Pancreas (tissue), 10 donors: ENCODE data around the gene NAV2. TPM values are rescaled to one million over a fixed set of nuclear protein-coding genes. Genes with fewer than 3 reads are reported as not detected.
A peak's percentile ranks its signal among the peaks of the same experiment; 100 is the strongest.

Experiments used
- ATAC-seq, 4 donors: fragments of 200-7000 bp; cut with Tn5 transposase; one replicate each; pipeline versions ENCODE4 v1.8.0 to v1.9.1; 2020; ENCODE audit warnings: mild to moderate bottlenecking in 4 of 4, moderate library complexity in 4 of 4
- DNase-seq, 6 donors: peaks; one replicate each; pipeline ENCODE4 v3.0.0-alpha.2; 2020
- FAIRE-seq: peaks from 2 replicates; lab custom pipeline; 2012; peaks lifted over from hg19 to GRCh38; lab: Jason Lieb, UNC
- H3K27ac ChIP-seq, 4 donors: fragments of 200-600 bp; sonication (generic); 1 replicate in 3 of 4; 2 replicates in 1 of 4; pipeline versions ENCODE4 v1.5.0 to v1.8.0; 2020
- H3K27me3 ChIP-seq, 4 donors: fragments of 200-600 bp; one replicate each; pipeline ENCODE4 v1.8.0; 2021
- H3K36me3 ChIP-seq, 3 donors: fragments of 200-600 bp; sonication (generic) in 1 of 3; one replicate each; pipeline versions ENCODE4 v1.5.0 to v1.8.0; 2020 to 2021
- H3K4me1 ChIP-seq, 3 donors: fragments of 200-600 bp; one replicate each; pipeline ENCODE4 v1.8.0; 2021
- H3K4me3 ChIP-seq, 4 donors: fragments of 200-600 bp; sonication (generic) in 2 of 4; one replicate each; pipeline versions ENCODE4 v1.5.0 to v1.8.0; 2020 to 2021
- H3K9me3 ChIP-seq, 4 donors: fragments of 200-600 bp; one replicate each; pipeline ENCODE4 v1.8.0; 2021
- CTCF ChIP-seq, 4 donors: fragments of 200-600 bp; sonication (generic) in 3 of 4; IDR thresholded peaks; one replicate each; pipeline versions ENCODE4 v1.5.0 to v1.8.0; 2021; ENCODE audit warnings: antibody characterized with exemption in 4 of 4
- WGBS, 2 donors: extraction: QIAGEN DNeasy Blood & Tissue Kit; methylation state at CpG; one replicate each; pipeline ENCODE4 v1.1.7; 2013; 5-methylcytosine and 5-hydroxymethylcytosine counted together
- intact Hi-C, 3 donors: fragments of 100-400 bp; cut with DNase I; formaldehyde crosslinking; loops; one replicate each; pipeline versions ENCODE4 v1.11.1 to v1.14.2; 2022
- polyA plus RNA-seq, 2 donors: library from polyadenylated mRNA; stranded (reverse); fragments of 200-250 nt; gene quantifications; one replicate each; pipeline ENCODE4 v1.2.3, GENCODE V29; 2013
- total RNA-seq, 6 donors: library from RNA; stranded (reverse); fragmentation: NEBNext Ultra II Directional in 4 of 6; extraction: Animal tissue kit (Norgen Biotek cat#: 25700) in 4 of 6; gene quantifications; one replicate each; pipeline versions ENCODE4 v1.2.1 to v1.2.4, GENCODE V29; 2021 to 2023
- donor health status: healthy with polysubstance abuse.
- donor health status: DM: no; HTN: no; CAD: no; lungs with moderate emphysema.
- donor health status: DM: no; HTN: no; CAD: no.
- donor health status: control.
- donor health status: control.
- donor health status: Bipolar disorder and iron deficiency.
- donor health status: DM: yes; HTN: yes; CAD: no.
- donor health status: DM: no; HTN: no; CAD: no.
- donor health status: DM: no; HTN: no; CAD: no.
- donor health status: DM: yes; HTN: yes; CAD: no.

NAV2 gene
- total and polyA plus RNA-seq, 8 donors, result 5.8 to 26.9 (median 16.3) TPM

GRCh38 chr11:19820100-19820499 is 107.5 kb downstream of the NAV2 start:
- ATAC-seq (no peak), DNase-seq (no peak), FAIRE-seq (no peak)
- intact Hi-C loops, result no loop called here
- no peak for TF ChIP-seq CTCF (IDR thresholded peaks at IDR 0.05)
- 61 to 81% methylated on average over 1 of the region's 1 CpG for WGBS, 2 donors
- Histone ChIP-seq H3K9me3 (no peaks in the 10 kb centered on the region), H3K36me3 (no peaks in the 10 kb centered on the region), H3K4me1 (peaks cover 23 to 38% (median 26%) of the 10 kb centered on the region in 3 donors), H3K4me3 (no peak overlapping the region), H3K27me3 (no peaks in the 10 kb centered on the region), H3K27ac (peak overlapping the region in 3 of 4 donors; percentile 4 to 64 (median 61))

- peak in 4 of 6 donors; percentile 37 to 69 (median 64) for DNase-seq
- 0 to 21% methylated on average over 1 of the region's 1 CpG for WGBS, 2 donors
- peaks cover 19 to 30% (median 21%) of the 10 kb centered on the region in 3 donors for H3K4me1 ChIP-seq
- ATAC-seq, result peak; percentile 84 to 89 (median 88)
- peak overlapping the region in 3 of 4 donors; percentile 28 to 64 (median 61) for H3K27ac ChIP-seq
- H3K4me3 ChIP-seq, result no peak overlapping the region
- H3K27me3 ChIP-seq, result no peaks in the 10 kb centered on the region
- TF ChIP-seq CTCF (IDR thresholded peaks at IDR 0.05), result no peak
- H3K36me3 ChIP-seq, result no peaks in the 10 kb centered on the region
- H3K9me3 ChIP-seq, result no peaks in the 10 kb centered on the region
- no peak for FAIRE-seq
- intact Hi-C loops, result no loop called here
Measured at GRCh38 chr11:19821412-19821875, 108.8 kb downstream of the NAV2 start.

GRCh38 chr11:19821993-19822392 is 109.4 kb downstream of the NAV2 start:
- intact Hi-C loops, result no loop called here
- FAIRE-seq (no peak), DNase-seq (no peak), ATAC-seq (no peak)
- Histone ChIP-seq H3K36me3 (no peaks in the 10 kb centered on the region), H3K27ac (peak overlapping the region in 2 of 4 donors; percentile 61 to 64), H3K4me3 (no peak overlapping the region), H3K27me3 (no peaks in the 10 kb centered on the region), H3K4me1 (peaks cover 19 to 30% (median 21%) of the 10 kb centered on the region in 3 donors), H3K9me3 (no peaks in the 10 kb centered on the region)
- 64 to 76% methylated on average over 3 of the region's 3 CpGs for WGBS, 2 donors
- no peak for TF ChIP-seq CTCF (IDR thresholded peaks at IDR 0.05)

DNA sequence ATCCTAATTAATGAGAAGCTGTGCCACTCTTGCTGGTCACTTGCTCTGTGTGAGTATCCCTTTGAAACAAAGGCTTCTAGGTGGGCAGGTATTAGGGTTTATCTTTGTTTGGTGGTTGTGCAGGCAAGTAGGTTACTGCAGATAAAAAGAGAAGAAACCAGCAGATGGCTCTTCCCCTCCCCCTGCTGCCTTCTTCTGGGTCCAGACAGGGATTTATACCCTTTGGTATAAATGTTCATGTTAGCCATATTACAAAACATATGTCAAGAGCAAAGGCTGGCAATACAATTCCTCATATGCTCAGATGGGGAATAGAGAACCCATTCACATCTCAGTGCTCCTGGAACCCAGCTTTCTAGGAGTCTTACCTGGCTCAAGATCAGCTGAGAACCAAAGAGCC is 109.9 kb downstream of the NAV2 start:
- Histone ChIP-seq H3K4me3 (no peak overlapping the region), H3K9me3 (no peaks in the 10 kb centered on the region), H3K27me3 (no peaks in the 10 kb centered on the region), H3K36me3 (no peaks in the 10 kb centered on the region), H3K27ac (no peak overlapping the region), H3K4me1 (peaks cover 19 to 30% (median 21%) of the 10 kb centered on the region in 3 donors)
- no peak for TF ChIP-seq CTCF (IDR thresholded peaks at IDR 0.05)
- FAIRE-seq (no peak), DNase-seq (no peak), ATAC-seq (no peak)
- intact Hi-C loops, result no loop called here

DNA sequence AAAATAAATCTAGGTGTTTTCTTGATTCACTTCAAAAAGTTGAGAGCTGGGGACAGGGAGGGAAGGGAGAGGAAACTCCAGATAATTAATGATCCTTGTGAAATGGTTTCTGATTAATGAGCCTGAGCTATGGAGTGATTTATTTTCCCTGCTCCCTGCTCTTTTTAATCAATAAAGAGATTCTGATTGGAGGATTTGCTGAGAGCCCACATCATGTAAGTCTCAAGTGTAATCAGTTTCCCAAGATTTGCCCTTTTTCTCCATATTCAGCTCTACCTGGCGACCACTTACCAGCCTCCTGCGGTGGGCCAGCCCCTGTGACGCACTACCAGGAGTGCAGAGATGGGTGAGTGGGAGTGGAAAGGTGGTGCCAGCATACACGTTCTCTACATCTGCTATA is 114.0 kb downstream of the NAV2 start:
- H3K27ac ChIP-seq, result peak overlapping the region in 2 of 4 donors; percentile 13 to 25

More for the DNA sequence above, 114.0 kb downstream of the NAV2 start:
- H3K4me1 ChIP-seq, result peaks cover 2 to 12% (median 12%) of the 10 kb centered on the region in 3 donors
- H3K27me3 ChIP-seq, result no peaks in the 10 kb centered on the region
- FAIRE-seq (no peak), ATAC-seq (no peak), DNase-seq (no peak)
- no peaks in the 10 kb centered on the region for H3K36me3 ChIP-seq
- TF ChIP-seq CTCF (IDR thresholded peaks at IDR 0.05), result no peak
- H3K4me3 ChIP-seq, result peak overlapping the region in 1 of 4 donors; percentile 10
- intact Hi-C loops, result no loop called here
- 58 to 64% methylated on average over 4 of the region's 4 CpGs for WGBS, 2 donors
- no peaks in the 10 kb centered on the region for H3K9me3 ChIP-seq
